Fibroblast of skin of scalp (primary cell): ENCODE measurements around the gene TSPYL4. TPM values are rescaled to one million over a fixed set of nuclear protein-coding genes. Genes with fewer than 3 reads are reported as not detected.
A peak's percentile ranks its signal among the peaks of the same experiment; 100 is the strongest.
"Not testable (repeated sequence)": the region's sequence is repeated elsewhere in the genome, so short reads cannot be mapped to it uniquely, and the experiment has no call there.

Source experiments
- DNase-seq: peaks from one replicate; pipeline ENCODE4 v3.0.0-alpha.2; 2013
- polyA plus RNA-seq, 2 experiments: library from polyadenylated mRNA; unstranded; fragments of 120-200 nt; gene quantifications; one replicate each; pipeline ENCODE4 v1.2.1, GENCODE V29; 2013; ENCODE audit not compliant: insufficient read length in 2 of 2

The TSPYL4 gene
- 27.8 TPM for polyA plus RNA-seq (2013, experiment 1 of 2; ENCODE audit: insufficient read length)
- 28.1 TPM for polyA plus RNA-seq (2013, experiment 2 of 2; ENCODE audit: insufficient read length)

- DNase-seq = peak; percentile 97
Observed at GRCh38 chr6:116253505-116254296, at the start of gene TSPYL4. TSS of gene TSPYL4 (minus strand) at chr6:116254075. CDS start at chr6:116254008, 67 bp downstream.

GRCh38 chr6:116301104-116301503 is 47.2 kb upstream of the TSPYL4 start:
- no peak for DNase-seq

GRCh38 chr6:116300566-116300965 is 46.7 kb upstream of the TSPYL4 start:
- peak; percentile 31 for DNase-seq

GRCh38 chr6:116298973-116299372 is 45.1 kb upstream of the TSPYL4 start:
- no peak for DNase-seq

- no peak for DNase-seq
Observed at GRCh38 chr6:116298273-116298672, 44.4 kb upstream of the TSPYL4 start.

GRCh38 chr6:116292553-116292952 is 38.7 kb upstream of the TSPYL4 start:
- DNase-seq = no peak

GRCh38 chr6:116291701-116292396 is 38.0 kb upstream of the TSPYL4 start:
- DNase-seq = peak; percentile 25

- DNase-seq = no peak
Observed at GRCh38 chr6:116290799-116291198, 36.9 kb upstream of the TSPYL4 start.

GRCh38 chr6:116289876-116290275 is 36.0 kb upstream of the TSPYL4 start:
- no peak for DNase-seq

- peak; percentile 61 for DNase-seq
Observed at GRCh38 chr6:116287689-116288282, 33.9 kb upstream of the TSPYL4 start.

GRCh38 chr6:116286773-116287358 is 33.0 kb upstream of the TSPYL4 start:
- DNase-seq = peak; percentile 26

GRCh38 chr6:116284984-116285383 is 31.1 kb upstream of the TSPYL4 start:
- not testable (repeated sequence) for DNase-seq

- DNase-seq = no peak
Observed at GRCh38 chr6:116283191-116283590, 29.3 kb upstream of the TSPYL4 start.

- DNase-seq = no peak
Observed at GRCh38 chr6:116282698-116283097, 28.8 kb upstream of the TSPYL4 start.

- no peak for DNase-seq
Observed at GRCh38 chr6:116280933-116281316, 27.1 kb upstream of the TSPYL4 start.

- DNase-seq = no peak
Observed at GRCh38 chr6:116280161-116280932, 26.5 kb upstream of the TSPYL4 start.

GRCh38 chr6:116279232-116280160 is 25.6 kb upstream of the TSPYL4 start, which contains the start of gene TSPYL1:
TSS of gene TSPYL1 (minus strand) at chr6:116279930. CDS start at chr6:116279830, 100 bp downstream.
- DNase-seq = peak; percentile 97

- no peak for DNase-seq
Observed at GRCh38 chr6:116278854-116279231, 25.0 kb upstream of the TSPYL4 start.

- DNase-seq = no peak
Observed at GRCh38 chr6:116278481-116278829, 24.6 kb upstream of the TSPYL4 start.

- no peak for DNase-seq
Observed at GRCh38 chr6:116277124-116277523, 23.2 kb upstream of the TSPYL4 start.

- DNase-seq = no peak
Observed at GRCh38 chr6:116271149-116271708, 17.4 kb upstream of the TSPYL4 start.
